Thyroid gland (tissue), 4 donors: ENCODE measurements around the gene MBTPS2.

Source experiments
- POLR2A ChIP-seq, 2 donors: fragments of 450-650 bp; IDR thresholded peaks; one replicate each; pipeline ENCODE4 v1.6.1; 2017; ENCODE audit warnings: antibody characterized with exemption in 2 of 2, mild to moderate bottlenecking in 2 of 2, moderate library complexity in 1 of 2
- TF ChIP-seq, protein P1 (sequence below), 6 experiments: fragments of 200-600 bp in 3 of 6; fragments of 450-650 bp in 3 of 6; sonication (generic) in 3 of 6; IDR thresholded peaks; one replicate each; pipeline ENCODE4 v1.5.1; 2016 to 2019; ENCODE audit warnings: antibody characterized with exemption in 6 of 6, mild to moderate bottlenecking in 2 of 6, inconsistent platforms in 1 of 6, moderate library complexity in 1 of 6

GRCh38 chrX:21838937-21839333 is 482 bp upstream of the MBTPS2 start:
- TF ChIP-seq, protein P1, sequence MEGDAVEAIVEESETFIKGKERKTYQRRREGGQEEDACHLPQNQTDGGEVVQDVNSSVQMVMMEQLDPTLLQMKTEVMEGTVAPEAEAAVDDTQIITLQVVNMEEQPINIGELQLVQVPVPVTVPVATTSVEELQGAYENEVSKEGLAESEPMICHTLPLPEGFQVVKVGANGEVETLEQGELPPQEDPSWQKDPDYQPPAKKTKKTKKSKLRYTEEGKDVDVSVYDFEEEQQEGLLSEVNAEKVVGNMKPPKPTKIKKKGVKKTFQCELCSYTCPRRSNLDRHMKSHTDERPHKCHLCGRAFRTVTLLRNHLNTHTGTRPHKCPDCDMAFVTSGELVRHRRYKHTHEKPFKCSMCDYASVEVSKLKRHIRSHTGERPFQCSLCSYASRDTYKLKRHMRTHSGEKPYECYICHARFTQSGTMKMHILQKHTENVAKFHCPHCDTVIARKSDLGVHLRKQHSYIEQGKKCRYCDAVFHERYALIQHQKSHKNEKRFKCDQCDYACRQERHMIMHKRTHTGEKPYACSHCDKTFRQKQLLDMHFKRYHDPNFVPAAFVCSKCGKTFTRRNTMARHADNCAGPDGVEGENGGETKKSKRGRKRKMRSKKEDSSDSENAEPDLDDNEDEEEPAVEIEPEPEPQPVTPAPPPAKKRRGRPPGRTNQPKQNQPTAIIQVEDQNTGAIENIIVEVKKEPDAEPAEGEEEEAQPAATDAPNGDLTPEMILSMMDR (IDR thresholded peaks at IDR 0.05): no peak
- no peak for TF ChIP-seq POLR2A (IDR thresholded peaks at IDR 0.05)
